WTC11 (cell line): Measurements from ENCODE around the gene ZC2HC1B. TPM values are rescaled to one million over a fixed set of nuclear protein-coding genes. Genes with fewer than 3 reads are reported as not detected.

ENCODE experiments used
- ATAC-seq: fragments of 200-7000 bp; cut with Tn5 transposase; 2 replicates; pipeline ENCODE4 v1.10.0; 2021; ENCODE audit warnings: mild to moderate bottlenecking, moderate library complexity
- CTCF ChIA-PET: fragments of 300-600 bp; sonication (Branson Sonifier 250); formaldehyde crosslinking; loops from one replicate; lab custom pipeline; 2021; ENCODE audit warnings: antibody characterized with exemption; lab: Charles Lee
- POLR2A ChIA-PET: fragments of 350-600 bp; sonication (Branson Sonifier 250); formaldehyde crosslinking; loops from one replicate; lab custom pipeline; 2021; ENCODE audit warnings: antibody characterized with exemption; lab: Charles Lee
- DNase-seq: peaks from one replicate; pipeline ENCODE4 v3.0.0; 2021; ENCODE audit warnings: low spot score
- H3K27ac Mint-ChIP-seq: 2 replicates; pipeline ENCODE4 v1.8.0; 2021; ENCODE audit warnings: mixed read lengths
- H3K27me3 Mint-ChIP-seq: 2 replicates; pipeline ENCODE4 v1.8.0; 2021; ENCODE audit warnings: low read depth, mild to moderate bottlenecking, moderate library complexity, mixed read lengths
- H3K36me3 Mint-ChIP-seq: 2 replicates; pipeline ENCODE4 v1.8.0; 2021; ENCODE audit warnings: mixed read lengths
- H3K4me1 Mint-ChIP-seq: 2 replicates; pipeline ENCODE4 v1.8.0; 2022; ENCODE audit warnings: mixed read lengths
- H3K4me3 Mint-ChIP-seq: 2 replicates; pipeline ENCODE4 v1.8.0; 2021; ENCODE audit warnings: mild to moderate bottlenecking, moderate library complexity, mixed read lengths
- H3K9me3 Mint-ChIP-seq: 2 replicates; pipeline ENCODE4 v1.8.0; 2021; ENCODE audit warnings: mixed read lengths
- ERG ChIP-seq: fragments of 250-450 bp; sonication (Bioruptor Pico); IDR thresholded peaks from 2 replicates; pipeline ENCODE4 v1.8.0; 2021; ENCODE audit warnings: mild to moderate bottlenecking
- ESRRA ChIP-seq: sonication (generic); formaldehyde crosslinking; IDR thresholded peaks from 2 replicates; pipeline ENCODE4 v1.8.1; 2022; ENCODE audit warnings: mild to moderate bottlenecking, missing genetic modification reagents, borderline replicate concordance
- FOXK1 ChIP-seq: sonication (generic); formaldehyde crosslinking; IDR thresholded peaks from 2 replicates; pipeline ENCODE4 v1.8.0; 2022; ENCODE audit warnings: mild to moderate bottlenecking, moderate library complexity, missing genetic modification reagents
- HMGA2 ChIP-seq: fragments of 250-450 bp; sonication (Bioruptor Pico); IDR thresholded peaks from 2 replicates; pipeline ENCODE4 v1.4.0; 2021; ENCODE audit warnings: mild to moderate bottlenecking, moderate library complexity
- IRF1 ChIP-seq: sonication (generic); formaldehyde crosslinking; IDR thresholded peaks from 2 replicates; pipeline ENCODE4 v1.8.0; 2023; ENCODE audit warnings: missing genetic modification reagents
- KAT7 ChIP-seq: sonication (generic); formaldehyde crosslinking; IDR thresholded peaks from 2 replicates; pipeline ENCODE4 v1.8.1; 2023; ENCODE audit warnings: missing genetic modification reagents, mild to moderate bottlenecking, borderline replicate concordance
- NFATC4 ChIP-seq: fragments of 250-450 bp; sonication (Bioruptor Pico); IDR thresholded peaks from 2 replicates; pipeline ENCODE4 v1.9.0; 2021; ENCODE audit warnings: mild to moderate bottlenecking
- NR3C1 ChIP-seq: sonication (generic); formaldehyde crosslinking; conservative IDR thresholded peaks from 2 replicates; pipeline ENCODE4 v1.8.1; 2023; ENCODE audit warnings: low read depth, mild to moderate bottlenecking, missing genetic modification reagents
- SMAD3 ChIP-seq: sonication (generic); formaldehyde crosslinking; IDR thresholded peaks from 2 replicates; pipeline ENCODE4 v1.8.0; 2022; ENCODE audit warnings: missing genetic modification reagents, mild to moderate bottlenecking, borderline replicate concordance
- SMAD4 ChIP-seq: sonication (generic); formaldehyde crosslinking; IDR thresholded peaks from 2 replicates; pipeline ENCODE4 v1.8.0; 2022; ENCODE audit warnings: mild to moderate bottlenecking, missing genetic modification reagents
- TEAD1 ChIP-seq: sonication (generic); formaldehyde crosslinking; IDR thresholded peaks from 2 replicates; pipeline ENCODE4 v1.8.0; 2022; ENCODE audit warnings: mild to moderate bottlenecking, missing genetic modification reagents
- ZBTB21 ChIP-seq: sonication (generic); formaldehyde crosslinking; IDR thresholded peaks from 2 replicates; pipeline ENCODE4 v1.8.1; 2023; ENCODE audit warnings: mild to moderate bottlenecking, missing genetic modification reagents, borderline replicate concordance
- ZNF219 ChIP-seq: sonication (generic); formaldehyde crosslinking; IDR thresholded peaks from 2 replicates; pipeline ENCODE4 v1.8.0; 2023; ENCODE audit warnings: missing genetic modification reagents, mild to moderate bottlenecking, borderline replicate concordance
- ZNF396 ChIP-seq: fragments of 250-450 bp; sonication (Bioruptor Pico); IDR thresholded peaks from 2 replicates; pipeline ENCODE4 v1.8.0; 2021; ENCODE audit warnings: mild to moderate bottlenecking, moderate library complexity, borderline replicate concordance
- ZNF532 ChIP-seq: fragments of 250-450 bp; sonication (Bioruptor Pico); IDR thresholded peaks from 2 replicates; pipeline ENCODE4 v1.9.0; 2021; ENCODE audit warnings: mild to moderate bottlenecking, borderline replicate concordance
- ZNF671 ChIP-seq: fragments of 250-450 bp; sonication (Bioruptor Pico); IDR thresholded peaks from 2 replicates; pipeline ENCODE4 v1.8.0; 2021; ENCODE audit warnings: mild to moderate bottlenecking
- total RNA-seq: library from RNA; stranded (reverse); gene quantifications from 3 replicates; pipeline ENCODE4 v1.2.3, GENCODE V29; 2021
- TF ChIP-seq, protein P1 (sequence below): fragments of 250-450 bp; sonication (Bioruptor Pico); conservative IDR thresholded peaks from 2 replicates; pipeline ENCODE4 v1.9.0; 2021; ENCODE audit warnings: mild to moderate bottlenecking
- TF ChIP-seq, protein P2 (sequence below): sonication (generic); formaldehyde crosslinking; IDR thresholded peaks from 2 replicates; pipeline ENCODE4 v1.8.1; 2023; ENCODE audit warnings: mild to moderate bottlenecking, missing genetic modification reagents
- TF ChIP-seq, protein P3 (sequence below): sonication (generic); formaldehyde crosslinking; conservative IDR thresholded peaks from 2 replicates; pipeline ENCODE4 v1.8.1; 2022; ENCODE audit warnings: mild to moderate bottlenecking, missing genetic modification reagents
- TF ChIP-seq, protein P4 (sequence below): fragments of 200-600 bp; IDR thresholded peaks from 2 replicates; pipeline ENCODE4 v1.8.0; 2022; ENCODE audit warnings: antibody characterized with exemption

The ZC2HC1B gene
- total RNA-seq, 1 experiment from 2014 or later, result not detected

- TF ChIP-seq TEAD1 (CRISPR knock-in tag) (no peak), ZNF396 (CRISPR knock-in tag) (no peak), FOXK1 (CRISPR knock-in tag) (no peak), ERG (CRISPR knock-in tag) (no peak), NR3C1 (CRISPR knock-in tag) (no peak), ZNF671 (no peak), SMAD4 (CRISPR knock-in tag) (no peak), IRF1 (no peak), SMAD3 (CRISPR knock-in tag) (no peak), ZNF219 (CRISPR knock-in tag) (no peak), NFATC4 (CRISPR knock-in tag) (no peak), ZNF532 (no peak), KAT7 (CRISPR knock-in tag) (no peak), ESRRA (no peak), HMGA2 (CRISPR knock-in tag) (no peak), ZBTB21 (CRISPR knock-in tag) (no peak)
- TF ChIP-seq, protein P1, sequence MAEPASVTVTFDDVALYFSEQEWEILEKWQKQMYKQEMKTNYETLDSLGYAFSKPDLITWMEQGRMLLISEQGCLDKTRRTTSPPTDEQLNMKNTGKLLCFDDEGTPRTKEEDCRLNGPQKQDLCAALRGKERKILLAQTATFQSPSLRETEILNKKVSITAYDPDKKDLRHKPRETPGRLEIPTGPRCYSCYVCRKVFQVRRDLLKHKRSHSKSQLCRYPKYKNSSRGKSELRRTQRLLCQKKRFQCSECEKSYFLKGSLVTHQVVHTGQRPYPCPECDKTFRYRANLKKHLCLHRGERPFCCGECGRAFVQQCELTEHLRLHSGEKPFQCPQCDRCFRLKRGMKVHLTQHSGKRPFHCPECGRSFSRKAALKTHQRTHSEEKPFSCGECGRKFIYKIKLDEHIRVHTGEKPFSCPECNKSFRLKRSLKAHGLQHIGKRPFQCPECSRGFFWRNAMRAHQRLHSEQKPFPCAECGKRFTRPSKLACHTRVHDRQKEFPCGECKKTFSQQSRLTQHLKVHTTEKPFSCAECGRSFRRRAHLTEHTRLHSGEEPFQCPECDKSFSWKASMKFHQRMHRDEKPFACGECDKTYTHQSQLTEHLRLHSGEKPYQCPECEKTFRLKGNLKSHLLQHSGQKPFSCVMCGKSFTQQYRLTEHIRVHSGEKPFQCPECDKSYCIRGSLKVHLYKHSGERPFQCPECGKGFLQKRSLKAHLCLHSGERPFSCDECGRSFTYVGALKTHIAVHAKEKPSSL (CRISPR knock-in tag), result no peak
- TF ChIP-seq, protein P2, sequence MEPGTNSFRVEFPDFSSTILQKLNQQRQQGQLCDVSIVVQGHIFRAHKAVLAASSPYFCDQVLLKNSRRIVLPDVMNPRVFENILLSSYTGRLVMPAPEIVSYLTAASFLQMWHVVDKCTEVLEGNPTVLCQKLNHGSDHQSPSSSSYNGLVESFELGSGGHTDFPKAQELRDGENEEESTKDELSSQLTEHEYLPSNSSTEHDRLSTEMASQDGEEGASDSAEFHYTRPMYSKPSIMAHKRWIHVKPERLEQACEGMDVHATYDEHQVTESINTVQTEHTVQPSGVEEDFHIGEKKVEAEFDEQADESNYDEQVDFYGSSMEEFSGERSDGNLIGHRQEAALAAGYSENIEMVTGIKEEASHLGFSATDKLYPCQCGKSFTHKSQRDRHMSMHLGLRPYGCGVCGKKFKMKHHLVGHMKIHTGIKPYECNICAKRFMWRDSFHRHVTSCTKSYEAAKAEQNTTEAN, result no peak
- TF ChIP-seq, protein P3, sequence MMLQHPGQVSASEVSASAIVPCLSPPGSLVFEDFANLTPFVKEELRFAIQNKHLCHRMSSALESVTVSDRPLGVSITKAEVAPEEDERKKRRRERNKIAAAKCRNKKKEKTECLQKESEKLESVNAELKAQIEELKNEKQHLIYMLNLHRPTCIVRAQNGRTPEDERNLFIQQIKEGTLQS (CRISPR knock-in tag), result no peak
- TF ChIP-seq, protein P4, sequence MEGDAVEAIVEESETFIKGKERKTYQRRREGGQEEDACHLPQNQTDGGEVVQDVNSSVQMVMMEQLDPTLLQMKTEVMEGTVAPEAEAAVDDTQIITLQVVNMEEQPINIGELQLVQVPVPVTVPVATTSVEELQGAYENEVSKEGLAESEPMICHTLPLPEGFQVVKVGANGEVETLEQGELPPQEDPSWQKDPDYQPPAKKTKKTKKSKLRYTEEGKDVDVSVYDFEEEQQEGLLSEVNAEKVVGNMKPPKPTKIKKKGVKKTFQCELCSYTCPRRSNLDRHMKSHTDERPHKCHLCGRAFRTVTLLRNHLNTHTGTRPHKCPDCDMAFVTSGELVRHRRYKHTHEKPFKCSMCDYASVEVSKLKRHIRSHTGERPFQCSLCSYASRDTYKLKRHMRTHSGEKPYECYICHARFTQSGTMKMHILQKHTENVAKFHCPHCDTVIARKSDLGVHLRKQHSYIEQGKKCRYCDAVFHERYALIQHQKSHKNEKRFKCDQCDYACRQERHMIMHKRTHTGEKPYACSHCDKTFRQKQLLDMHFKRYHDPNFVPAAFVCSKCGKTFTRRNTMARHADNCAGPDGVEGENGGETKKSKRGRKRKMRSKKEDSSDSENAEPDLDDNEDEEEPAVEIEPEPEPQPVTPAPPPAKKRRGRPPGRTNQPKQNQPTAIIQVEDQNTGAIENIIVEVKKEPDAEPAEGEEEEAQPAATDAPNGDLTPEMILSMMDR, result no peak
- no peak for ATAC-seq
- no peak overlapping the region for H3K4me3 Mint-ChIP-seq
- H3K9me3 Mint-ChIP-seq, result no peaks in the 10 kb centered on the region
- DNase-seq, result no peak
- peaks cover 60% of the 10 kb centered on the region for H3K4me1 Mint-ChIP-seq
- POLR2A ChIA-PET, result interaction anchor here (1.2 kb wide), 1 partner anchor 13 kb away, joined by 3 read pairs; no protein-coding TSS in a partner anchor
- peaks cover 42% of the 10 kb centered on the region; the same call in 1 of the 2 replicates for H3K27me3 Mint-ChIP-seq
- no peaks in the 10 kb centered on the region for H3K36me3 Mint-ChIP-seq
- H3K27ac Mint-ChIP-seq, result no peak overlapping the region
- CTCF ChIA-PET, result interaction anchor here (1.0 to 3.3 kb wide), 4 partner anchors 10 to 31 kb away, joined by 3 to 25 read pairs (median 13); no protein-coding TSS in a partner anchor
Measured at GRCh38 chr6:143971482-143972205, 107.4 kb downstream of the ZC2HC1B start.
